GM23338 (cell line): Measurements from ENCODE around the gene ADGRD1. TPM values are rescaled to one million over a fixed set of nuclear protein-coding genes. Genes with fewer than 3 reads are reported as not detected.

Experiments
- ATAC-seq: fragments of 200-7000 bp; cut with Tn5 transposase; 3 replicates; pipeline ENCODE4 v1.9.1; 2020
- DNase-seq: peaks from one replicate; pipeline ENCODE4 v3.0.0-alpha.2; 2015; ENCODE audit warnings: low spot score
- H2AFZ ChIP-seq: fragments of 200-600 bp; sonication (generic); 2 replicates; pipeline ENCODE4 v1.8.0; 2016; ENCODE audit warnings: antibody characterized with exemption, mild to moderate bottlenecking, moderate library complexity
- H3F3A ChIP-seq: fragments of 200-600 bp; sonication (generic); replicated peaks from 2 replicates; pipeline ENCODE4 v1.8.0; 2017; ENCODE audit warnings: antibody characterized with exemption, mixed run types, low read depth
- H3K27ac ChIP-seq: fragments of 200-600 bp; sonication (generic); 2 replicates; pipeline ENCODE4 v1.6.1; 2016; ENCODE audit warnings: low read depth
- H3K27me3 ChIP-seq: fragments of 200-600 bp; sonication (generic); 2 replicates; pipeline ENCODE4 v1.8.0; 2016; ENCODE audit warnings: mild to moderate bottlenecking, mixed run types, moderate library complexity; ENCODE audit not compliant: insufficient read depth
- H3K36me3 ChIP-seq: fragments of 200-600 bp; sonication (generic); 2 replicates; pipeline ENCODE4 v1.8.0; 2016; ENCODE audit warnings: mild to moderate bottlenecking; ENCODE audit not compliant: insufficient read depth
- H3K4me1 ChIP-seq: fragments of 200-600 bp; sonication (generic); 2 replicates; pipeline ENCODE4 v1.8.0; 2016; ENCODE audit warnings: mild to moderate bottlenecking, moderate library complexity; ENCODE audit not compliant: insufficient read depth
- H3K4me2 ChIP-seq: fragments of 200-600 bp; sonication (generic); 2 replicates; pipeline ENCODE4 v1.7.1; 2017; ENCODE audit warnings: mixed run types
- H3K4me3 ChIP-seq: fragments of 200-600 bp; sonication (generic); 2 replicates; pipeline ENCODE4 v1.6.1; 2016; ENCODE audit warnings: mixed run types
- H3K79me2 ChIP-seq: fragments of 200-600 bp; sonication (generic); replicated peaks from 2 replicates; pipeline ENCODE4 v1.8.0; 2017; ENCODE audit warnings: mild to moderate bottlenecking; ENCODE audit not compliant: insufficient read depth
- H3K9me2 ChIP-seq: fragments of 200-600 bp; sonication (generic); 2 replicates; pipeline ENCODE4 v1.8.0; 2017; ENCODE audit not compliant: insufficient read depth
- H4K20me1 ChIP-seq: fragments of 200-600 bp; sonication (generic); replicated peaks from 2 replicates; pipeline ENCODE4 v1.8.0; 2017; ENCODE audit warnings: mild to moderate bottlenecking; ENCODE audit not compliant: insufficient read depth
- H3K27ac Mint-ChIP-seq: 2 replicates; pipeline ENCODE4 v1.8.0; 2020; ENCODE audit warnings: inconsistent platforms, mild to moderate bottlenecking, moderate library complexity, mixed read lengths
- H3K27me3 Mint-ChIP-seq: 3 replicates; pipeline ENCODE4 v1.8.0; 2022; ENCODE audit warnings: low read depth, mild to moderate bottlenecking, moderate library complexity, mixed read lengths, inconsistent platforms; ENCODE audit not compliant: insufficient read depth, poor library complexity
- H3K36me3 Mint-ChIP-seq: 3 replicates; pipeline ENCODE4 v1.8.0; 2021; ENCODE audit warnings: low read depth, mild to moderate bottlenecking, inconsistent platforms, moderate library complexity, mixed read lengths
- H3K4me1 Mint-ChIP-seq: 3 replicates; pipeline ENCODE4 v1.8.0; 2020; ENCODE audit warnings: mild to moderate bottlenecking, inconsistent platforms, mixed read lengths
- H3K4me3 Mint-ChIP-seq: 3 replicates; pipeline ENCODE4 v1.8.0; 2021; ENCODE audit warnings: moderate library complexity, mild to moderate bottlenecking, inconsistent platforms, mixed read lengths
- H3K9me3 Mint-ChIP-seq: 3 replicates; pipeline ENCODE4 v1.8.0; 2020; ENCODE audit warnings: moderate library complexity, mild to moderate bottlenecking, inconsistent platforms, mixed read lengths
- CREB1 ChIP-seq: fragments of 250-450 bp; sonication (Bioruptor Pico); IDR thresholded peaks from 2 replicates; pipeline ENCODE4 v1.5.0; 2020; ENCODE audit warnings: low read depth, mild to moderate bottlenecking, moderate library complexity
- EZH2 ChIP-seq: fragments of 200-600 bp; sonication (generic); IDR thresholded peaks from one replicate; pipeline ENCODE4 v1.8.0; 2017; ENCODE audit warnings: antibody characterized with exemption, mild to moderate bottlenecking, low read depth; ENCODE audit not compliant: unreplicated experiment
- NANOG ChIP-seq: IDR thresholded peaks from 2 replicates; pipeline ENCODE4 v1.6.1; 2016; ENCODE audit warnings: antibody characterized with exemption, borderline replicate concordance
- POLR2AphosphoS5 ChIP-seq: IDR thresholded peaks from 2 replicates; pipeline ENCODE4 v1.6.1; 2016; ENCODE audit warnings: antibody characterized with exemption, low read depth
- STAT1 ChIP-seq: IDR thresholded peaks from one replicate; pipeline ENCODE4 v1.6.1; 2016; ENCODE audit warnings: antibody characterized with exemption; ENCODE audit not compliant: unreplicated experiment
- ZNF114 ChIP-seq: fragments of 250-450 bp; sonication (Bioruptor Pico); IDR thresholded peaks from 2 replicates; pipeline ENCODE4 v1.5.0; 2020; ENCODE audit warnings: mild to moderate bottlenecking, moderate library complexity
- polyA plus RNA-seq: library from polyadenylated mRNA; unstranded; fragments of >200 nt; fragmentation: Nextera tagmentation; extraction: Ambion mirVana; gene quantifications from 2 replicates; pipeline ENCODE4 v1.2.1, GENCODE V29; 2016
- total RNA-seq: library from RNA; depleted of rRNA; stranded (reverse); fragments of >200 nt; shearing (Covaris generic); gene quantifications from 2 replicates; pipeline ENCODE4 v1.2.3, GENCODE V29; 2014
- TF ChIP-seq, protein P1 (sequence below), 2 experiments: fragments of 200-600 bp in 1 of 2; sonication (generic) in 1 of 2; conservative IDR thresholded peaks; 2 replicates each; pipeline versions ENCODE4 v1.5.1 to v1.6.1; 2016 to 2017; ENCODE audit warnings: antibody characterized with exemption in 2 of 2, low read depth in 2 of 2, mild to moderate bottlenecking in 2 of 2, moderate library complexity in 1 of 2
- TF ChIP-seq, protein P2 (sequence below): fragments of 250-450 bp; sonication (Bioruptor Pico); IDR thresholded peaks from 2 replicates; pipeline ENCODE4 v1.5.0; 2020; ENCODE audit warnings: mild to moderate bottlenecking, moderate library complexity

Gene ADGRD1
- total and polyA plus RNA-seq, 2 experiments from 2014 or later, result 1.4 TPM; not detected in 1

DNA sequence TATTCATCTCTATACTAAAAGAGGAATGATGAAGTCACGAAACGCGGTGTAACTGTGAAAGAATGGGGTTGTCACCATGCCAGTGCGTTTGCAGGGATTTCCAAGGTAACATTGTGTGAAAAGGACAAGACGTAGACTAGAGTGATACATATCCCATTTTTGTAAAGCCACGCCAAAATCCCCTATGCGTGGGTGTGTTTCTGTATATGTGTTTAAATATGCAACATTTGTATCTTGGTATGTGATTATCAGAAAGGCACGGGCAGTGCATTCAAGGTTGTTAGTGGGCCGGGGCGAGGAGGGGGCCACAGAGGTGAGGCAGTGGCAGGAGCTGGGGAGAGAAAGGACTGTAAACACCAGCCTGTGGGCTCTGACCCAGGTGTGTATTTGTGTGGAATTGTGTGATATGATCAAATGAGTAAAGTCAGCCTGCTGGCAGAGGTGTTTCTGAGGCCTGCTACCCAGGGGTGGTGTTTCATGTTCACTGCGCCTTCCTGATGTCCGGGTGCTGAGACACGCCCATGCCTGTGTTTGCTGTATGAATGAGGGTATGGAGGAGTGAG is 137.8 kb downstream of the ADGRD1 start:
- no peaks in the 10 kb centered on the region for H3K9me2 ChIP-seq
- H3K36me3 ChIP-seq, result no peaks in the 10 kb centered on the region
- H3K27me3 ChIP-seq, result no peaks in the 10 kb centered on the region
- H3K4me3 ChIP-seq, result no peak overlapping the region
- no peaks in the 10 kb centered on the region for H3F3A ChIP-seq
- TF ChIP-seq, protein P1, sequence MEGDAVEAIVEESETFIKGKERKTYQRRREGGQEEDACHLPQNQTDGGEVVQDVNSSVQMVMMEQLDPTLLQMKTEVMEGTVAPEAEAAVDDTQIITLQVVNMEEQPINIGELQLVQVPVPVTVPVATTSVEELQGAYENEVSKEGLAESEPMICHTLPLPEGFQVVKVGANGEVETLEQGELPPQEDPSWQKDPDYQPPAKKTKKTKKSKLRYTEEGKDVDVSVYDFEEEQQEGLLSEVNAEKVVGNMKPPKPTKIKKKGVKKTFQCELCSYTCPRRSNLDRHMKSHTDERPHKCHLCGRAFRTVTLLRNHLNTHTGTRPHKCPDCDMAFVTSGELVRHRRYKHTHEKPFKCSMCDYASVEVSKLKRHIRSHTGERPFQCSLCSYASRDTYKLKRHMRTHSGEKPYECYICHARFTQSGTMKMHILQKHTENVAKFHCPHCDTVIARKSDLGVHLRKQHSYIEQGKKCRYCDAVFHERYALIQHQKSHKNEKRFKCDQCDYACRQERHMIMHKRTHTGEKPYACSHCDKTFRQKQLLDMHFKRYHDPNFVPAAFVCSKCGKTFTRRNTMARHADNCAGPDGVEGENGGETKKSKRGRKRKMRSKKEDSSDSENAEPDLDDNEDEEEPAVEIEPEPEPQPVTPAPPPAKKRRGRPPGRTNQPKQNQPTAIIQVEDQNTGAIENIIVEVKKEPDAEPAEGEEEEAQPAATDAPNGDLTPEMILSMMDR (conservative IDR thresholded peaks at IDR 0.05; ENCODE audit: low read depth in 2 of 2), result no peak
- TF ChIP-seq NANOG (no peak), STAT1 (no peak), ZNF114 (no peak), POLR2AphosphoS5 (no peak), EZH2 (no peak), CREB1 (CRISPR knock-in tag) (no peak)
- TF ChIP-seq, protein P2, sequence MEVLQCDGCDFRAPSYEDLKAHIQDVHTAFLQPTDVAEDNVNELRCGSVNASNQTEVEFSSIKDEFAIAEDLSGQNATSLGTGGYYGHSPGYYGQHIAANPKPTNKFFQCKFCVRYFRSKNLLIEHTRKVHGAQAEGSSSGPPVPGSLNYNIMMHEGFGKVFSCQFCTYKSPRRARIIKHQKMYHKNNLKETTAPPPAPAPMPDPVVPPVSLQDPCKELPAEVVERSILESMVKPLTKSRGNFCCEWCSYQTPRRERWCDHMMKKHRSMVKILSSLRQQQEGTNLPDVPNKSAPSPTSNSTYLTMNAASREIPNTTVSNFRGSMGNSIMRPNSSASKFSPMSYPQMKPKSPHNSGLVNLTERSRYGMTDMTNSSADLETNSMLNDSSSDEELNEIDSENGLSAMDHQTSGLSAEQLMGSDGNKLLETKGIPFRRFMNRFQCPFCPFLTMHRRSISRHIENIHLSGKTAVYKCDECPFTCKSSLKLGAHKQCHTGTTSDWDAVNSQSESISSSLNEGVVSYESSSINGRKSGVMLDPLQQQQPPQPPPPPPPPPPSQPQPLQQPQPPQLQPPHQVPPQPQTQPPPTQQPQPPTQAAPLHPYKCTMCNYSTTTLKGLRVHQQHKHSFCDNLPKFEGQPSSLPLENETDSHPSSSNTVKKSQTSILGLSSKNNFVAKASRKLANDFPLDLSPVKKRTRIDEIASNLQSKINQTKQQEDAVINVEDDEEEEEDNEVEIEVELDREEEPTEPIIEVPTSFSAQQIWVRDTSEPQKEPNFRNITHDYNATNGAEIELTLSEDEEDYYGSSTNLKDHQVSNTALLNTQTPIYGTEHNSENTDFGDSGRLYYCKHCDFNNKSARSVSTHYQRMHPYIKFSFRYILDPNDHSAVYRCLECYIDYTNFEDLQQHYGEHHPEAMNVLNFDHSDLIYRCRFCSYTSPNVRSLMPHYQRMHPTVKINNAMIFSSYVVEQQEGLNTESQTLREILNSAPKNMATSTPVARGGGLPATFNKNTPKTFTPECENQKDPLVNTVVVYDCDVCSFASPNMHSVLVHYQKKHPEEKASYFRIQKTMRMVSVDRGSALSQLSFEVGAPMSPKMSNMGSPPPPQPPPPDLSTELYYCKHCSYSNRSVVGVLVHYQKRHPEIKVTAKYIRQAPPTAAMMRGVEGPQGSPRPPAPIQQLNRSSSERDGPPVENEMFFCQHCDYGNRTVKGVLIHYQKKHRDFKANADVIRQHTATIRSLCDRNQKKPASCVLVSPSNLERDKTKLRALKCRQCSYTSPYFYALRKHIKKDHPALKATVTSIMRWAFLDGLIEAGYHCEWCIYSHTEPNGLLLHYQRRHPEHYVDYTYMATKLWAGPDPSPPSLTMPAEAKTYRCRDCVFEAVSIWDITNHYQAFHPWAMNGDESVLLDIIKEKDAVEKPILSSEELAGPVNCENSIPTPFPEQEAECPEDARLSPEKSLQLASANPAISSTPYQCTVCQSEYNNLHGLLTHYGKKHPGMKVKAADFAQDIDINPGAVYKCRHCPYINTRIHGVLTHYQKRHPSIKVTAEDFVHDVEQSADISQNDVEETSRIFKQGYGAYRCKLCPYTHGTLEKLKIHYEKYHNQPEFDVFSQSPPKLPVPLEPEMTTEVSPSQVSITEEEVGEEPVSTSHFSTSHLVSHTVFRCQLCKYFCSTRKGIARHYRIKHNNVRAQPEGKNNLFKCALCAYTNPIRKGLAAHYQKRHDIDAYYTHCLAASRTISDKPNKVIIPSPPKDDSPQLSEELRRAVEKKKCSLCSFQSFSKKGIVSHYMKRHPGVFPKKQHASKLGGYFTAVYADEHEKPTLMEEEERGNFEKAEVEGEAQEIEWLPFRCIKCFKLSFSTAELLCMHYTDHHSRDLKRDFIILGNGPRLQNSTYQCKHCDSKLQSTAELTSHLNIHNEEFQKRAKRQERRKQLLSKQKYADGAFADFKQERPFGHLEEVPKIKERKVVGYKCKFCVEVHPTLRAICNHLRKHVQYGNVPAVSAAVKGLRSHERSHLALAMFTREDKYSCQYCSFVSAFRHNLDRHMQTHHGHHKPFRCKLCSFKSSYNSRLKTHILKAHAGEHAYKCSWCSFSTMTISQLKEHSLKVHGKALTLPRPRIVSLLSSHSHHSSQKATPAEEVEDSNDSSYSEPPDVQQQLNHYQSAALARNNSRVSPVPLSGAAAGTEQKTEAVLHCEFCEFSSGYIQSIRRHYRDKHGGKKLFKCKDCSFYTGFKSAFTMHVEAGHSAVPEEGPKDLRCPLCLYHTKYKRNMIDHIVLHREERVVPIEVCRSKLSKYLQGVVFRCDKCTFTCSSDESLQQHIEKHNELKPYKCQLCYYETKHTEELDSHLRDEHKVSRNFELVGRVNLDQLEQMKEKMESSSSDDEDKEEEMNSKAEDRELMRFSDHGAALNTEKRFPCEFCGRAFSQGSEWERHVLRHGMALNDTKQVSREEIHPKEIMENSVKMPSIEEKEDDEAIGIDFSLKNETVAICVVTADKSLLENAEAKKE (CRISPR knock-in tag), result no peak
- no peak overlapping the region for H3K4me2 ChIP-seq
- Mint-ChIP-seq H3K27ac (no peak overlapping the region), H3K4me1 (no peaks in the 10 kb centered on the region; the same call in 2 of the 3 replicates), H3K36me3 (no peaks in the 10 kb centered on the region), H3K4me3 (no peak overlapping the region), H3K27me3 (peaks cover 6% of the 10 kb centered on the region), H3K9me3 (no peaks in the 10 kb centered on the region)
- H2AFZ ChIP-seq, result no peak overlapping the region
- DNase-seq (no peak), ATAC-seq (no peak)
- H3K4me1 ChIP-seq, result no peaks in the 10 kb centered on the region
- no peaks in the 10 kb centered on the region for H4K20me1 ChIP-seq
- no peaks in the 10 kb centered on the region for H3K79me2 ChIP-seq
- H3K27ac ChIP-seq, result no peak overlapping the region
